GM12878 (cell line): ENCODE measurements around the gene DIP2B.

ENCODE experiments used
- CTCF ChIP-seq, 3 experiments: IDR thresholded peaks in 2 of 3; conservative IDR thresholded peaks in 1 of 3; 2 replicates each; pipeline ENCODE4 v1.5.1; 2011; ENCODE audit warnings: low read depth in 3 of 3, low read length in 3 of 3, mild to moderate bottlenecking in 3 of 3, control low read depth in 2 of 3, moderate library complexity in 2 of 3, inconsistent platforms in 1 of 3, mixed read lengths in 1 of 3; ENCODE audit not compliant: control insufficient read depth in 2 of 3, insufficient read depth in 1 of 3; ENCODE audit errors: extremely low read depth in 1 of 3
- EZH2 ChIP-seq: IDR thresholded peaks from 2 replicates; pipeline ENCODE4 v1.6.1; 2012; ENCODE audit warnings: low read depth, mild to moderate bottlenecking, control low read depth, inconsistent platforms, low read length, borderline replicate concordance; ENCODE audit not compliant: control insufficient read depth
- ZNF274 ChIP-seq: IDR thresholded peaks from one replicate; pipeline ENCODE4 v1.8.0; 2011; ENCODE audit not compliant: insufficient read length, insufficient read depth
- ZZZ3 ChIP-seq: IDR thresholded peaks from 2 replicates; pipeline ENCODE4 v1.6.1; 2011; ENCODE audit warnings: low read depth; ENCODE audit not compliant: control insufficient read depth, insufficient read length
- TF ChIP-seq, protein P1 (sequence below): fragments of 450-650 bp; formaldehyde crosslinking; IDR thresholded peaks from 2 replicates; pipeline ENCODE4 v1.4.0; 2020; ENCODE audit warnings: mild to moderate bottlenecking, moderate library complexity
- TF ChIP-seq, protein P2 (sequence below): fragments of 450-650 bp; IDR thresholded peaks from 2 replicates; pipeline ENCODE4 v1.6.1; 2016; ENCODE audit warnings: mild to moderate bottlenecking

DNA sequence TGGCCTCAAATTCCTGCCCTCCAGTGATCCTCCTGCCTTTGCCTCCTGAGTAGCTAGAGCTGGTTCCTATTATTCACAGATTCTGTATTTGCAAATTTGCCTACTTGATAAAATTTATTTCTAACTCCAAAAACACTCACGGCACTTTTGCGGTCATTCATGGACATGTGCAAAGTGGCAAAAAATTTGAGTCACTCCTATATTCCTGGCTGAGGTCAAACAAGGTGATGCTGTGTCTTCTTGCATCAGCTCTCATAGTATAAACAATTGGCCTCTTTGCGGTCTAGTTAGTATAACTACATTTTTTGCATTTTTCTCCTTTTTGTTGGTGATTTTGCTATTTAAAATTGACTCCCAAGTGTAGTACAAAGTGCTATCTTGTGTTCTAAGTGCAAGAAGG is 283.8 kb downstream of the DIP2B start:
- TF ChIP-seq, protein P1, sequence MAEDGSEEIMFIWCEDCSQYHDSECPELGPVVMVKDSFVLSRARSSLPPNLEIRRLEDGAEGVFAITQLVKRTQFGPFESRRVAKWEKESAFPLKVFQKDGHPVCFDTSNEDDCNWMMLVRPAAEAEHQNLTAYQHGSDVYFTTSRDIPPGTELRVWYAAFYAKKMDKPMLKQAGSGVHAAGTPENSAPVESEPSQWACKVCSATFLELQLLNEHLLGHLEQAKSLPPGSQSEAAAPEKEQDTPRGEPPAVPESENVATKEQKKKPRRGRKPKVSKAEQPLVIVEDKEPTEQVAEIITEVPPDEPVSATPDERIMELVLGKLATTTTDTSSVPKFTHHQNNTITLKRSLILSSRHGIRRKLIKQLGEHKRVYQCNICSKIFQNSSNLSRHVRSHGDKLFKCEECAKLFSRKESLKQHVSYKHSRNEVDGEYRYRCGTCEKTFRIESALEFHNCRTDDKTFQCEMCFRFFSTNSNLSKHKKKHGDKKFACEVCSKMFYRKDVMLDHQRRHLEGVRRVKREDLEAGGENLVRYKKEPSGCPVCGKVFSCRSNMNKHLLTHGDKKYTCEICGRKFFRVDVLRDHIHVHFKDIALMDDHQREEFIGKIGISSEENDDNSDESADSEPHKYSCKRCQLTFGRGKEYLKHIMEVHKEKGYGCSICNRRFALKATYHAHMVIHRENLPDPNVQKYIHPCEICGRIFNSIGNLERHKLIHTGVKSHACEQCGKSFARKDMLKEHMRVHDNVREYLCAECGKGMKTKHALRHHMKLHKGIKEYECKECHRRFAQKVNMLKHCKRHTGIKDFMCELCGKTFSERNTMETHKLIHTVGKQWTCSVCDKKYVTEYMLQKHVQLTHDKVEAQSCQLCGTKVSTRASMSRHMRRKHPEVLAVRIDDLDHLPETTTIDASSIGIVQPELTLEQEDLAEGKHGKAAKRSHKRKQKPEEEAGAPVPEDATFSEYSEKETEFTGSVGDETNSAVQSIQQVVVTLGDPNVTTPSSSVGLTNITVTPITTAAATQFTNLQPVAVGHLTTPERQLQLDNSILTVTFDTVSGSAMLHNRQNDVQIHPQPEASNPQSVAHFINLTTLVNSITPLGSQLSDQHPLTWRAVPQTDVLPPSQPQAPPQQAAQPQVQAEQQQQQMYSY (CRISPR knock-in tag): no peak
- TF ChIP-seq ZZZ3 (no peak), ZNF274 (no peak), CTCF (IDR thresholded peaks at IDR 0.05 in 2 of 3, conservative IDR thresholded peaks at IDR 0.05 in 1 of 3; ENCODE audit: control insufficient read depth in 2 of 3, extremely low read depth in 1 of 3, insufficient read depth in 1 of 3, low read depth in 3 of 3, low read length in 3 of 3) (no peak), EZH2 (no peak)
- TF ChIP-seq, protein P2, sequence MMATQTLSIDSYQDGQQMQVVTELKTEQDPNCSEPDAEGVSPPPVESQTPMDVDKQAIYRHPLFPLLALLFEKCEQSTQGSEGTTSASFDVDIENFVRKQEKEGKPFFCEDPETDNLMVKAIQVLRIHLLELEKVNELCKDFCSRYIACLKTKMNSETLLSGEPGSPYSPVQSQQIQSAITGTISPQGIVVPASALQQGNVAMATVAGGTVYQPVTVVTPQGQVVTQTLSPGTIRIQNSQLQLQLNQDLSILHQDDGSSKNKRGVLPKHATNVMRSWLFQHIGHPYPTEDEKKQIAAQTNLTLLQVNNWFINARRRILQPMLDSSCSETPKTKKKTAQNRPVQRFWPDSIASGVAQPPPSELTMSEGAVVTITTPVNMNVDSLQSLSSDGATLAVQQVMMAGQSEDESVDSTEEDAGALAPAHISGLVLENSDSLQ: no peak
